Amygdala (tissue), 56 donors: ENCODE results near the gene USP51.
"Not testable (repeated sequence)": the region's sequence is repeated elsewhere in the genome, so short reads cannot be mapped to it uniquely, and the experiment has no call there.

Experiments used
- DNase-seq, 56 donors: peaks; one replicate each; lab custom pipeline; 2025; lab: John Stamatoyannopoulos, UW

USP51 gene

DNA sequence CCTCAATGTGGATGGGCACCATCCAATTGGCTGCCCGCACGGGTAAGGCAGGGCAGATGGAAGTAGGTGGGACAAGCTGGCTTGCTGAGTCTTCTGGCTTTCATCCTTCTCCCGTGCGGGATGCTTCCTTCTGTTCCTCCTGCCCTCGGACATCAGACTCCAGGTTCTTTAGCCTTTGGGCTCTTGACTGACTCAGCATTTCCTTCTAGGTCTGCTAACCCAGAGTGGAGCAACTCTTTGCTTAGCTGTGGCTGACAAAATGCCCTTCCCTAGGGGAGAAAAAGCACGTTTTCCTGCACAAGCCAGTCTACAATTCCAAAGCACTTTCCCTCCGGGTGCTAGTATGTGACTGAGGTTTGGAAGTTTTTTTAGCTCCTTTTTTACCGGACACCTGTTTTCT lies 9.7 kb downstream of the USP51 start:
- DNase-seq: not testable (repeated sequence)

DNA sequence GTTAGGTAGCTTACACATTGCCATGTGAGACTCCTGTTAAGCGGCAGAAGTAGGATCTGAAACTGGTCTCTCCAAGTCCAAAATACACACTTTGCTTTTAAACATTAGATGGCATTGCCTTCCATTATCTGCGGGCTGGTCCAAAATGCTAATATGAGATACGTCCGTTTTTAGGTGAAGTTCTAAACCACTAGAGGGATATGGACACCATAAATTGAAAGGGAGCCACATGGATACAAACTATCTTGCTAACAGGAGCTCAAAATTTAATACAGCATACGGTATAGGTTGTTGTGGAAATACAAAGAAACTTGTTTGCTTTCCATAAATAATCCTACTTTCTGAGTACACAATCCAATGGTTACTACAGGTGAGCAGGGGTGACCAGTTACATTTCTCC lies 23.9 kb downstream of the USP51 start:
- DNase-seq: not testable (repeated sequence)

DNA sequence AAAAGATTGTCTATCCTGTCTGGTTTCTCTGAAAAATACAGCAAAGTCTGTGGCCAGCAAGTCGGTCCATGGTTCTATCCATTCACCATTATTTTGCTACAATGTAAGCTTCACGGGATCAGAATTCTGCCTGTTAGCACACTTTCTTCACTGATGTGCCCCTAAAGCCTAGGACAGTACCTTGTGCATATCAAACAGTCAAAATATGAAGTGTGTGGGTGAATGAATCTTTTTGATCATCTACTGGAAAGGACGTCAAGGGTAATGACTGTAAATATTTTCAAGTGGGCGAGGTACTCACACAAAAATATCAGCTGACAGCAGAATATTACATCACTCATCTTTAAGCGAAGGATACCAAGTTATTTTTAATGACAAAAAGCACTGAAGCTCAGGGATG lies 24.5 kb downstream of the USP51 start:
- DNase-seq: not testable (repeated sequence)

DNA sequence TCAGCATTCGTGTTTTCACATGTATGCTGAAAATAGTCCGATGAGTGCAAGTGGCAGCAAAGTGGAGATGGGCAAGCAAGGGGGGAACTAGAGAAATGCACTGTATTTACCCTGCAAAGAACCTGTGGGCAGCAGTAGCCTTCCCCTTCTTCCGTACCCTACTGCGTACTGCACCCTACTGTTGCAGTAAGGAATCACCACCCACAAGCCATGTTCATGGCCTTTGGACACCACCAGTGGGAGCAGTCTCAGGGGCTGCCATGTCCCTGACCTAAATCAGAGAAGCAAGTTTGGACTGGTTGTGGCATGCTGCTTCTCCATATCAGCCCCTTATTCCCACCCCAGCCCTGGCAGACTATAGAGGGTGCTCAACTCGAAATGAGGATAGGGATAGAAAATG lies 25.6 kb downstream of the USP51 start:
- DNase-seq: not testable (repeated sequence)

DNA sequence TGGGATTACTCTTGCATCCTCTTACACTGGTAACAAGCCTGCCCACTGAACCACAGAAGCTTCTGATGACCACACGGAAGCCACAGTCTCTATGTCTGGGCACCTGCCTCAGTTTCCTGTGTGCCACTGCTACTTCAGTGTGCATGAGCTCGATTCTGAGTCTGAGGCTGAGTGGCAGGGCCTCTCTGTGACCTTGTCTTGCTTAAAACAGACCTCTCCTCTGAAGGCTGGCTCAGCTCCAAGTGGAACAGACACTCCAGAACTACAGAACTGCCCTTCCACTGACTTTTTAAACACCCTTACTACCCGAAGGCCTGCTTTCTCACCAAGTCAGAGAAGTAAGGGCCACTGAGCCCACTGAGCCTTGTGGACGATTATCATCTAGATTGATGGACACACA lies 29.7 kb downstream of the USP51 start:
- DNase-seq: not testable (repeated sequence)

DNA sequence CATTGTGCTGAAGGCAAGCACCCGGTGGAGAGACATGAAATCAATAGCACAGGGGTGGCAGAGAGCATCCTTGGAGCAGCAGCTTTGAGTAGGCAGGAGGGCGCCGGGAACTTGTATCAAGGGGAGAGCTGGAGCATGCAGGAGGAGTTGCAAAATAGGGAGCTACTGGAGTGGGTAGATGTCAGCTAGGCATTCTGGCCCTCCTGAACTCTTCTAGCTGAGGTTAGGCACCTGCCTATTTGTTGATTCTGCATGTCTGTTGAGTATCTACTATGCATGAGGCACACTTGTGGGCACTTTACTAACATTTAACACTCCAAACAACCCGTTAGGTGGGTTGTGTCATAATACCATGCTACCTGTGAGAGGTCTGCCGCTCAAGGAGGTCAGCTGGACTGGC lies 30.2 kb downstream of the USP51 start:
- not testable (repeated sequence) for DNase-seq

DNA sequence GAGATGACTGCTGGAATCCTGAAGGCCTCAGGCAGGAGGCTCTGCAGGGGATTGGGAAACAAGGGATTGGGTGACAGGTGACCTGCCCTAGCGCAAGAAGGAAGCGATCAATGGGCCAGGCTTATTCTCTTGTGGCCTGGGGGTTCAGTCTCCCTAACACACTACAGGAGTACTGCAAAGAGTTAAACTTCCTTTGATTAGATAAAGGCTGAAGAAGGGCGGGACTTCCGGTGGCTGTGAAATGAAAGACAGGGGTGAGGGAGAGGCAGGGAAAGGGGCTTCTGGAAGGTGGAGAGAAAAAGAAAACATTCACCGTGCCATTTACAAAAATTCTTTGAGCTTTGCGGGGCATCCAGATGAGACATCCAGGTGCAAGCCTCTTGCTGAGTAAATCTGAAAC lies 33.9 kb downstream of the USP51 start:
- not testable (repeated sequence) for DNase-seq

DNA sequence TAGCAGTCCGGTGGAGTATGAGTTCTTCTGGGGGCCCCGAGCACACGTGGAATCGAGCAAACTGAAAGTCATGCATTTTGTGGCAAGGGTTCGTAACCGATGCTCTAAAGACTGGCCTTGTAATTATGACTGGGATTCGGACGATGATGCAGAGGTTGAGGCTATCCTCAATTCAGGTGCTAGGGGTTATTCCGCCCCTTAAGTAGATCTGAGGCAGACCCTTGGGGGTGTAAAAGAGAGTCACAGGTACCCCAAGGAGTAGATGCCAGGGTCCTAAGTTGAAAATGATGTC lies 36.9 kb downstream of the USP51 start:
- peak in 1 of 56 donors; percentile 19 for DNase-seq

DNA sequence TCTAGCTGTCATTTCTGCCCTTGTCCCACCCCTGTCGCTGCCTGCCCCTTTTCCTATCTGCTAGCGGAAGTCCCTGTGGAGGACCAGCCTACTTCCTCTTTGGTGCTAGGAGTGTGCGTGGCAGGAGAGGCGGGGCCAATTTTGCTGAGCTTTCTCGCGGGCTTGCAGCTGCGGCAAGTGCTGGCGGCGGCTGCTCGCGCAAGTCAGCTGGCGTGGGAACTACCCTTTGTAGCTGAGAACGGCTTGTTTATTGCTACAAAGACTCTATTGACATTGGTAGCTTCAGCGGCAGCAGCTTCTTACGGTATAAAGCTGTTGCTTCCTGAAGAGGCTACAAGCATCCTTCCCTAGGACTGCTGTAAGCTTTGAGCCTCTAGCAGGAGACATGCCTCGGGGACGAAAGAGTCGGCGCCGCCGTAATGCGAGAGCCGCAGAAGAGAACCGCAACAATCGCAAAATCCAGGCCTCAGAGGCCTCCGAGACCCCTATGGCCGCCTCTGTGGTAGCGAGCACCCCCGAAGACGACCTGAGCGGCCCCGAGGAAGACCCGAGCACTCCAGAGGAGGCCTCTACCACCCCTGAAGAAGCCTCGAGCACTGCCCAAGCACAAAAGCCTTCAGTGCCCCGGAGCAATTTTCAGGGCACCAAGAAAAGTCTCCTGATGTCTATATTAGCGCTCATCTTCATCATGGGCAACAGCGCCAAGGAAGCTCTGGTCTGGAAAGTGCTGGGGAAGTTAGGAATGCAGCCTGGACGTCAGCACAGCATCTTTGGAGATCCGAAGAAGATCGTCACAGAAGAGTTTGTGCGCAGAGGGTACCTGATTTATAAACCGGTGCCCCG lies 37.4 kb downstream of the USP51 start, which contains the start of gene MAGEH1:
MAGEH1 (plus strand) TSS at position 138 of the 843 bp plus-strand sequence; CDS start at position 386, 248 bp downstream.
- peak in 55 of 56 donors; percentile 1 to 93 (median 82) for DNase-seq

DNA sequence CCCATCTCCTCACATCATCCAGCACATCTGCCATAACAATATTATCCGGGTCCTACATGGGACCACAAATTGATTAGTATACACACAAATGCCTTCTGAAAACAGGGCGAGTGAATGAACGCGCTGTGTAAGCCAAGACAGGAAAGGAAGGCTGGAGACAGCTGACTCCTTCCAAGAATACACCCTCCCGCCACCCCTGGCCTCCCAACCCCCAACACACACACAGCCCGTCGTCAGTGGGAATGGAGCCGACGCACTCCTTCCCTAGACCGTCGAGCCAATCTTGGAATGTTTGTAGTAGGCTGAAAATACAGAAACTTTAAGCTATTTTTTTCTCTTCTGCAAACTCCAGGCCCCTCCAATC lies 38.0 kb downstream of the USP51 start:
- DNase-seq: peak in 6 of 56 donors; percentile 29 to 53 (median 43)

DNA sequence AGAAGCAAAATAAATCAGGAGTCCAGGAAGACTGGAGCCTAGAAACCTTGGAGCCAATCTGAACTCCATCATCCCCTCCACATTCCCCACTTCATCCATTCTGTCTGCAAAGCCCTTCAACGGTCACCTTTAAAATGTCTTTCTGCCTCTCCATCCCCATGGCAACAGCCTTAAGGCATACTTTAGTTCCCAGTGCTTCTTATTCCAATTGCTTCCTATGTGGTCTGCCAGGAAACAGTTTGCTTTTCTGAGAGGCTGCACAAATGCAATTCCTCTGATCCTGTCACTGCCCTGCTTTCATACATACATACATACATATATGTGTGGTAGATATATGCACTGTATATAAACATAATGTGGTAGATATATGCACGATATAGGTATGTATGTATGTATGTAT lies 38.5 kb downstream of the USP51 start:
- DNase-seq: no peak

DNA sequence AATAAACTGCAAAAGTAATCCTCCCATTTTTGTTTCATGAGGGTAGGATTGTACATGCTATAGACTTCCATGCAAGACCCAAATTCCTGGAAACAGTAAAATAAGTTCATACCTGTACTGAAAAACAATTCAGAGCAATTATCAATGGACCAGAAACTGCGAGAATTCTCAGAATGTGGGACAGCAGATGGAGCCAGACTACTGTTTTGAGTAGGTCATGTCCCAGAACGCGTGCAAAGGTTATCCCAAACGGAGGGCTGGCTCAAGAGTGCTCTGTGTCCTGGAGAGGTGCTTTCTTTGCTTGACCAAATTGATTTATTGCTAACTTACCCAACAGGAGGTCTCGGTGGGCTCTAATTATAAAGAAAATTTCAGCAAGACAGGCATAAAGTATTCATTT lies 39.4 kb downstream of the USP51 start:
- DNase-seq: peak in 6 of 56 donors; percentile 0 to 12 (median 2)

DNA sequence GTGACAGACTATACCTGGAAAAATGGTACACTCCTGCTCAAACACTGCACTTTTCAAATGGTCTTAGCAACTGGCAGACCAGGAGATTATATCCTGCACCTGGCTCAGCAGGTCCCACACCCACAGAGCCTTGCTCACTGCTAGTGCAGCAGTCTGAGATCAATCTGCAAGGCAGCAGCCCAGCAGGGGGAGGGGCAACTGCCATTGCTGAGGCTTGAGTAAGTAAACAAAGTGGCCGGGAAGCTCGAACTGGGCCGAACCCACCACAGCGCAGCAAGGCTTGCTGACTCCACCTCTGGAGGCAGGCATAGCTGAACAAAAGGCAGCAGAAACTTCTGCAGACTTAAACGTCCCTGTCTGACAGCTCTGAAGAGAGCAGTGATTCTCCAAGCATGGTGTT lies 46.2 kb downstream of the USP51 start:
- not testable (repeated sequence) for DNase-seq
